GM18873 (cell line): ENCODE measurements around the gene INSC.
A peak's percentile ranks its signal among the peaks of the same experiment; 100 is the strongest.

Experiments
- ATAC-seq: cut with Tn5 transposase; IDR thresholded peaks from one replicate; pipeline ENCODE4 v1.9.1; 2021; ENCODE audit warnings: mild to moderate bottlenecking, moderate library complexity, moderate number of reproducible peaks; ENCODE audit not compliant: unreplicated experiment, low FRiP score

INSC gene

GRCh38 chr11:15145615-15146014 is 30.9 kb downstream of the INSC start:
- ATAC-seq: no peak

GRCh38 chr11:15146271-15147003 is 31.7 kb downstream of the INSC start:
- ATAC-seq: no peak

DNA sequence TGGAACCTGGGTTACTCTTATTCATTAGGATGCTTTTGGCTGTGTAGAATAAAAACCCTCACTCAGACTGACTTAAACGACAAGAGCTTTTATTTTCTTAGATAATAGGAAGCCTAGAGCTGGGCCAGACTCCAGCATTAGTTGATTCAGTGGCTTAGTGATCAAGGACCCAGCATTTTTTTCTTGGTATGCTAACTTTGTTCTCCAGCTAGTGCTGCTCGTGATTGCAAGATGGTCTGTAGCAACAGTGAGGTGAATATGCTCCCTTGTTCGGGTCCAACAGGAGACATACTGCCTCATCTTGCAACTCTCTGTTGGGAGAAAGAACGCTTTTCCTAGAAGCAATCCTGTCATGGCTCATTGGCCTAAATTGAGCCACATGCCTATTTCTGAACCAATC is 33.4 kb downstream of the INSC start:
- ATAC-seq: no peak

DNA sequence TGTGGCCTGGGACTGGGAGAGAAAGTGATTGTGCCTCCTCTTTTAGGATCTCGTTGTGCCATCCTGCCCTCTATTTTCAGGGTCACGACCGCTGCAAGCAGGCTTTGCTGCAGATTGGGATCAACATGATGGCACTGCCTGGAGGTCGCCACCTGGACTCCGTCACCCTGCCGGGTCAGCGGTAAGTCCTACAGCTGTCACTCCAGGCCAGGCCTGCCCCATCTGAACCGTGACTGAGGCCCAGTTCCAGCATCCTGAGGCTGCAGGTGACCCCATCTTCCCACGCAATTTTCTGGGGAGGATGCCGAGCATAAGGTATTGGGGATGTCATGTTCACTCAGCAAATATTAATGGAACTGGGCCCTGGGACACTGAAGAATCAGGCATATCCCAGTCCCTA is 34.3 kb downstream of the INSC start:
- no peak for ATAC-seq

DNA sequence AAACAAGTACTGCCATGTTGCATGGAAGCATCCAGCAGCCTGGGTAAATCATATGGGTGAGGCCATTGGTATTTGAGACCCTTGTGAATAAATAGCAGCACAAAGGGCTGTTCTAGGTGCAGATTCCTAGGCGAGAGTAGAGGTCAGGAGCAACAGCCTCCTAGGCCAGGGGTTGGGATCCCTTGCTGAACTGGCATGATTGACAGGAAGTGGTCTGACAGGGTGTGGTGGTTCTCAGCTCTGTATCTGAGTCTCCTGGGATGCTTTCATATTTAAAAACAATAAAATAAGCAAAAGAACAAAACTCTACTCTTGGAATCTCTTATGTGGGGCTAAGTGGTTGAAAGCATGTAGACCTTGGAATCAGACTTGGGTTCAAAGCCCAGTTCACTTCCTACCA is 35.8 kb downstream of the INSC start:
- no peak for ATAC-seq

GRCh38 chr11:15153231-15153630 is 38.5 kb downstream of the INSC start:
- no peak for ATAC-seq

DNA sequence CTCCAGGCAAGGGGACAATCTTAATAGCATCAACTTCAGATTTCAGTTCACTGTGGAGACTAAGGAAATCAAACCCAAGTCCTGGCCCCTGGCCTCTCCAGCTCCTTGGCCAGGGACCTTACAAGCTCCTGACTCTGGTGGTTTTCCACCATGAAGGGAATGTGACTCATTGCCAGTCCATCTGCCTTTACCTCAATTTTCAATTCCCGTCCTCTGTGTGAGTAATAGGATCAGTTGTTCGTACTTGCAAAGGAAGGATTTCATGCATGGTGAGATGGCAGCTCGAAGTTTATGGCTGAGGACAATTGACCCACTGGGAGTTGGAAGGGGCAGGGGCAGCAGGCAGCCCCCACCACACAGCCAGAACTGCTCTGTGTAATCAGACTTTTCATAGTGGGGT is 42.5 kb downstream of the INSC start:
- ATAC-seq: no peak

GRCh38 chr11:15157606-15158137 is 42.9 kb downstream of the INSC start:
- ATAC-seq: no peak

DNA sequence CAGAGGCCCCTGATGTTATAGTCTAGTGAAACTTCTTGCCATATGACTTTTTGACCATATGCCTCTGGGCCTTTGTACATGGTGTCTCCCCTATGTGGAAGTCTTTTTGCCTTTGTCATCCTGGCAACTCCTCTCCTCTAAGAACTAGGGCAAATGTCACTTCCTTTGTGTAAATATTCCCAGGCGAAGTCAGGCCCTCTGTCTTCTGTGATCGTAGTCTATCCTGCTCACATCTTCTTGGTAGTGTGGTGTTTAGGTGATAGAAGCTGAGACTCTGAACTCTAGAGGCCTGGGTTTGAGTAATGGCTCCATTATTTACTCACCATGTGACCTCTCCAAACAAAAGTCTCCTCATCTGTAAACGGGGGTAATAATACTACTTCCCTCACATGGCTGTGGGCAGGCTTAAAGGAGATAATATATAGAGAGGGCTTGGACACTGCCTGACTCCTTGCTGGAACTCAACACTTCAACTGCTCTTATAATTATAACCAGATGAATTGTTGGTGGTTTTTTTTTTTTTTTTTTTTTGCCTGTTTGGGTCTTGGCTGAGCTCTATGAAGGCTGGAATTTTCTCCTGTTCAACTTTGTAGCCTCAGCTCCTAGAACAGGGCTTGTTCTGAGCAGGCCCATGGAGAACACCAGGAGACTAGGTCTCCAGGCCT is 43.8 kb downstream of the INSC start:
- ATAC-seq: no peak

- ATAC-seq: peak; percentile 80
These were observed 44.4 kb downstream of the INSC start for GRCh38 chr11:15159085-15159484.

- no peak for ATAC-seq
These were observed 47.1 kb downstream of the INSC start for GRCh38 chr11:15161790-15162189.

- ATAC-seq: no peak
These were observed 48.4 kb downstream of the INSC start for GRCh38 chr11:15163136-15163535.

DNA sequence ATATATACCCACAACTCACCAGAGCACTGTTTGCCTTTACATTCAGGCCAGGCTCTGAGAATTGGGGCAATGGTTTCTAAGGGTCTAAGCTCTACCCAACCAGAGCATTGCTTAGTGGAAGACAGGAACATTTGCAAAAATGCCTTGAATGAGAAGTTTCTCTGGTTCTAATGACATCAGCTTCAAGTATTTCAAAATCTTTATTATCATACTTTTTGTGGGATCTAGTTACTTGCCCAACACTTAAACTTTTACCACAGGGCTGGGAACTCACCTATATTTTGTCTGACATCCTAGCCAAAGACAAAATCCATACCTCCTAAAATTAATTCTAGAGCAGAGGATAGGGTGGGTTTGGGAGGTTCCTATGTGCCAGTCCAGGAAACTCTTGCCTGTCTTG is 51.5 kb downstream of the INSC start:
- ATAC-seq: no peak

GRCh38 chr11:15169815-15170551 is 55.3 kb downstream of the INSC start:
- ATAC-seq: no peak

GRCh38 chr11:15170698-15171097 is 56.0 kb downstream of the INSC start:
- no peak for ATAC-seq

- no peak for ATAC-seq
These were observed 57.2 kb downstream of the INSC start for GRCh38 chr11:15171956-15172355.

DNA sequence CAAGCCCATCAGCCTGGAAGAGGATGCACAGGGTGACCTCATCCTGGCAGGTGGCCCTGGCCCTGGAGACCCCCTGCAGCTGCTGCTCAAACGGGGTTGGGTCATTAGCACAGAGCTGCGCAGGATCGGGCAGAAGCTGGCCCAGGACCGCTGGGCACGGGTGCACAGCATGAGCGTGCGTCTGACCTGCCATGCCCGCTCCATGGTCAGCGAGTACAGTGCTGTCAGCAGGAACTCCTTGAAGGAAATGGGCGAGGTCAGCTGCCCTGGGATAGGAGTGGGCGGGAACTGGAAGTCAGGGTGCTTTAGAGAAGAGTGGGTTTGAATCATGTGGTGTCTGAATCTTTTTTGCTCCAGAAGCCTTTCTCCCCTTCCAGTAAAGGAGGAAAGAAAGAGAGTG is 61.1 kb downstream of the INSC start:
- no peak for ATAC-seq

- ATAC-seq: no peak
These were observed 62.0 kb downstream of the INSC start for GRCh38 chr11:15176646-15177163.

GRCh38 chr11:15177491-15177890 is 62.8 kb downstream of the INSC start:
- ATAC-seq: no peak

- no peak for ATAC-seq
These were observed 63.5 kb downstream of the INSC start for GRCh38 chr11:15178214-15178613.

DNA sequence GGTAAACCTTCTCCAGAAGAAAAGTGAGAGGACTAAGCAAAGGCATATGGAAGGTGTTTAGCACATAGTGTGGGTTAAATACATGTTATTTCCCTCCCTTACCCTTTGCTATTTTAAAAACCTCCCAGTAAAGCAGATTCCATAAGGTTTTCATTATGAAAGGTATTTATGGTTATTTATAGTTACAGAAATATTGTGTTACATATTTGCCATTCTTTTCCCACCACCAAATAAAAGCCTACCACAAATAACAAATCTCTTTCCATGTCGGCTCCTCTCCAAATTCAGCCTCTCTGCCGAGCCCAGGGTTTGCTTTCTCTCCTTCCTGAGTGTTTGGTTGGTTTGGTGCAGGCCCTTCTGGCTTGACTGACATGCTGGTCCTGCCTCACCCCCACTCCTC is 64.4 kb downstream of the INSC start:
- no peak for ATAC-seq
